Measurements from ENCODE around the gene BCHE.
A peak's percentile ranks its signal among the peaks of the same experiment; 100 is the strongest.

GRCh38 chr3:165854696-165855095 lies 17.5 kb upstream of the BCHE start:
- TF ChIP-seq CTCF (IDR thresholded peaks at IDR 0.05) (peak; percentile 9 to 45 (median 32)), POLR2A (IDR thresholded peaks at IDR 0.05) (no peak), POLR2AphosphoS5 (IDR thresholded peaks at IDR 0.05) (no peak), EP300 (IDR thresholded peaks at IDR 0.05) (no peak)
